ENCODE measurements around the gene ROR2. TPM values are rescaled to one million over a fixed set of nuclear protein-coding genes. Genes with fewer than 3 reads are reported as not detected.

The ROR2 gene
- total RNA-seq, 1 experiment from 2014 or later: 0.68 TPM

- Histone ChIP-seq H3K4me1 (no peaks in the 10 kb centered on the region), H3K9me3 (no peaks in the 10 kb centered on the region), H3K27me3 (replicated peaks; ENCODE audit: control insufficient read depth, insufficient read depth, low read length) (no peaks in the 10 kb centered on the region), H3K36me3 (ENCODE audit: control insufficient read depth, insufficient read depth, low read length) (no peaks in the 10 kb centered on the region), H3K4me3 (ENCODE audit: low read depth, low read length) (no peak overlapping the region)
- intact Hi-C loops (cut with micrococcal nuclease; ENCODE audit: unreplicated experiment): no loop called here
- BruUV-seq (replicated peaks): no TSS peak
- Mint-ChIP-seq H3K4me3 (ENCODE audit: unreplicated experiment) (no peak overlapping the region), H3K36me3 (ENCODE audit: insufficient read depth, unreplicated experiment) (no peaks in the 10 kb centered on the region), H3K4me1 (ENCODE audit: low read depth, unreplicated experiment) (no peaks in the 10 kb centered on the region), H3K27me3 (ENCODE audit: insufficient read depth, unreplicated experiment) (no peaks in the 10 kb centered on the region), H3K27ac (ENCODE audit: unreplicated experiment) (no peak overlapping the region), H3K9me3 (ENCODE audit: unreplicated experiment) (no peaks in the 10 kb centered on the region)
- ChIA-PET POLR2A (no interaction called here), CTCF (no interaction called here)
- no peak for TF ChIP-seq CTCF (IDR thresholded peaks at IDR 0.05; ENCODE audit: insufficient read depth in 1 of 2, low read depth in 1 of 2, low read length in 1 of 2, severe bottlenecking in 1 of 2, unreplicated experiment in 1 of 2)
- DNase-seq: no peak
Observed at GRCh38 chr9:91942201-91942600, 7.8 kb downstream of the ROR2 start.

- Mint-ChIP-seq H3K4me1 (ENCODE audit: low read depth, unreplicated experiment) (no peaks in the 10 kb centered on the region), H3K9me3 (ENCODE audit: unreplicated experiment) (no peaks in the 10 kb centered on the region), H3K27ac (ENCODE audit: unreplicated experiment) (no peak overlapping the region), H3K4me3 (ENCODE audit: unreplicated experiment) (no peak overlapping the region), H3K36me3 (ENCODE audit: insufficient read depth, unreplicated experiment) (no peaks in the 10 kb centered on the region), H3K27me3 (ENCODE audit: insufficient read depth, unreplicated experiment) (no peaks in the 10 kb centered on the region)
- no peak for DNase-seq
- ChIA-PET POLR2A (no interaction called here), CTCF (no interaction called here)
- H3K4me3 ChIP-seq (ENCODE audit: low read depth, low read length): no peak overlapping the region
- no TSS peak for BruUV-seq (replicated peaks)
- H3K36me3 ChIP-seq (ENCODE audit: control insufficient read depth, insufficient read depth, low read length): no peaks in the 10 kb centered on the region
- intact Hi-C loops (cut with micrococcal nuclease; ENCODE audit: unreplicated experiment): no loop called here
- TF ChIP-seq CTCF (IDR thresholded peaks at IDR 0.05; ENCODE audit: insufficient read depth in 1 of 2, low read depth in 1 of 2, low read length in 1 of 2, severe bottlenecking in 1 of 2, unreplicated experiment in 1 of 2): no peak
- H3K4me1 ChIP-seq: no peaks in the 10 kb centered on the region
- H3K27me3 ChIP-seq (replicated peaks; ENCODE audit: control insufficient read depth, insufficient read depth, low read length): no peaks in the 10 kb centered on the region
- no peaks in the 10 kb centered on the region for H3K9me3 ChIP-seq
Observed at GRCh38 chr9:91939978-91940377, 10.1 kb downstream of the ROR2 start.

GRCh38 chr9:91937727-91938126 is 12.3 kb downstream of the ROR2 start:
- Mint-ChIP-seq H3K9me3 (ENCODE audit: unreplicated experiment) (no peaks in the 10 kb centered on the region), H3K27ac (ENCODE audit: unreplicated experiment) (no peak overlapping the region), H3K4me1 (ENCODE audit: low read depth, unreplicated experiment) (no peaks in the 10 kb centered on the region), H3K36me3 (ENCODE audit: insufficient read depth, unreplicated experiment) (peaks cover 6% of the 10 kb centered on the region), H3K4me3 (ENCODE audit: unreplicated experiment) (no peak overlapping the region), H3K27me3 (ENCODE audit: insufficient read depth, unreplicated experiment) (no peaks in the 10 kb centered on the region)
- Histone ChIP-seq H3K4me1 (no peaks in the 10 kb centered on the region), H3K4me3 (ENCODE audit: low read depth, low read length) (no peak overlapping the region), H3K36me3 (ENCODE audit: control insufficient read depth, insufficient read depth, low read length) (no peaks in the 10 kb centered on the region), H3K9me3 (no peaks in the 10 kb centered on the region), H3K27me3 (replicated peaks; ENCODE audit: control insufficient read depth, insufficient read depth, low read length) (no peaks in the 10 kb centered on the region)
- intact Hi-C loops (cut with micrococcal nuclease; ENCODE audit: unreplicated experiment): no loop called here
- no peak for TF ChIP-seq CTCF (IDR thresholded peaks at IDR 0.05; ENCODE audit: insufficient read depth in 1 of 2, low read depth in 1 of 2, low read length in 1 of 2, severe bottlenecking in 1 of 2, unreplicated experiment in 1 of 2)
- DNase-seq: no peak
- POLR2A ChIA-PET: no interaction called here
- no TSS peak for BruUV-seq (replicated peaks)
- CTCF ChIA-PET: no interaction called here
